HT1080 (cell line): ENCODE data around the gene DIAPH3. TPM values are rescaled to one million over a fixed set of nuclear protein-coding genes. Genes with fewer than 3 reads are reported as not detected.

Source experiments
- DNase-seq: peaks from one replicate; pipeline ENCODE4 v3.0.0-alpha.2; 2015; ENCODE audit warnings: low read depth
- small RNA-seq: library from RNA; depleted of rRNA; stranded (forward); fragments of <200 nt; gene quantifications from one replicate; pipeline ENCODE3, GENCODE V24; 2014
- total RNA-seq: library from RNA; depleted of rRNA; stranded (reverse); fragments of >200 nt; shearing (Covaris generic); gene quantifications from 2 replicates; pipeline ENCODE4 v1.2.3, GENCODE V29; 2014; rRNA removed

DIAPH3 gene
- total RNA-seq, 1 experiment from 2014 or later: 13.1 TPM

DNA sequence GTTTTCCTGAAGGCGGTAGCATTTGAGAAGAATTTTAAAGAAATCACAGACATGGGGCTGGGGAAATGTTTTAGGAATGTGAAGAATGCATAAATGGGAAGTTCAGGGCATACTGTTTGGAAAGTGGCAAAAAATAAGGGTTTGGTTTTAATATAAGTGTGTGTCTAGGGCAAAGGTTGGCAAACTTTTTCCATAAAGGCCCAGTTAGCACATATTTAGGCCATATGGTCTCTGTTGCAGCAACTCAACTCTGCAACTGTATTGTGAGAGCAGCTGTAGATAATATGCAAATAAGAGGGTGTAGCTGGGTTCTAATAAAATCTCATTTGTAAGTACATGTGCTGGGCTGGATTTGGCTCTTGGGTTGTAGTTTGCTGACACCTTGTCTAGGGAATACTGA is 521.9 kb downstream of the DIAPH3 start:
- DNase-seq: no peak

GRCh38 chr13:59641261-59641660 is 522.5 kb downstream of the DIAPH3 start:
- no peak for DNase-seq

- no peak for DNase-seq
Measured at GRCh38 chr13:59638404-59638803, 525.3 kb downstream of the DIAPH3 start.

DNA sequence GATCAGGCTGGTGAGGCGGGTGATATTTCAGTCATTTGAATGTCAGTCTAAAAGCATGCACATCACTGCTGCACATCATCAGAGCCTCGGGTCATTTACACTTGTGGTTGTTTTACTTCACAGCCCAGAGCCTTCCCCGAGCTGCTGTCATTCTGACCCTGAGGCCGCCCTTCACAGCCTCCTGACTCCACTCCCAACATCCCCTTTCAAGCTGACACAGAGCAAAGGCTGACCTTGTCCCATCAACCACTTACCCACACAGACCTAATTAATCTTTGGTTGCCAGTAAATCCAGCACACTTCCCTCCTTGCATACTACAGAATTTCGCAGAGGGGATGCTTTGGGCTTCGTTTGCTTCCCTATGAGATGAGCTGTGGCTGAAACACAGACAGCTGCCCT is 528.1 kb downstream of the DIAPH3 start:
- no peak for DNase-seq

DNA sequence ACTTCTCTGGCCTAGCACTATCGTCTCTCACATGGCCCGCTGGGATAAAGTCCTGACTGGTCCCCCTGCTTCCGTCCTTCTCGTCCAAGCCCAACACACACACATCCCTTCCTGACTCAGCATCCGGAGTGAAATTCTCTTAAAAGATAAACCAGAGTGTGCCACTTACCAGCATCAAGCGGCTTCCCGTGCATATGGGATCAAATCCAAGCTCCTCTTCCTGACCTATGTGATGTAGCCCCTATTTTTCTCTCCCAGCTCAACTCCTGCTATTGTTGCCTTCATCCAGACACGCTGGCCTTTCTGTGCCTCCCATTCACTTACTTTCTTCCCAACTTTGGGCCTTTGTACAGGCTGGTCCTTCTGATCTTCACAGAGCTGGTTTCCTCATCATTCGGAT is 530.4 kb downstream of the DIAPH3 start:
- DNase-seq: peak; percentile 57

DNA sequence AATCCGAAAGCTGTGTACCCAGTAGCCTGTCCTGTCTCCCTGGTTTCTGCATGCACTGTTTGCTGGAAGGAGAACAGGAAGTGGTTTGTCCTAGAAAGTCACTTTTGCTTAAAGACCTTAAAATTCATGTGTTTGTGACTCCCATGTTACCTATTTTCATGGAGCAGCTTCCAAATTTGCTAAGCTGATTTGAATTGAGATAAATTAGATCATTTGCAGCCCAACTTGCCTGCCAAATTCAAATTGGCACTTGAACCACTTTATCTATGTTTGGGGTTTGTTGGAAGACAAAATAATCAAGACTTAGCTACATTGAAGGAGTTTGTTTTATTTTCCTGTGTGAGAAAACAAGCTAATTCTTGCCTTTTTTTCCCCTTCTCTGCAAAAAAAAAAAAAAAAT is 532.5 kb downstream of the DIAPH3 start:
- no peak for DNase-seq

DNA sequence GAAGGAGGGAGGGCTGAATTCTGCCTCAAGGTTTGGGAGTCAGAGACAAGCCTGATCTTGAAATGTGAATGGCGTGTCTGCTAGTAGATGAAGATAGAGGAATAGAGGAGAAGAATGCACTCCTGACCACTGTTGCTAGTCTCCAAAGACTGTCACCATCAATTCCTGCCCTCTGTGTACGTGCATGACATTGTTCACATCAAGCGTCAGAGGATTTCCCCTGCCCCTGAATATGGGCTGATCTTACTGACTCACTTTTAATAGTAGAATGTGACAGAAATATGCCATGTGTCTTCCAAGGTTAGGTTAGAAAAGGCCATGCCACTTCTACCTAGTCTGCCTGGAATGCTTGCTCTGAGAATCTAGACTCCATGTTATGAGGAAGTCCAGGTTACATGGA is 538.6 kb downstream of the DIAPH3 start:
- no peak for DNase-seq

DNA sequence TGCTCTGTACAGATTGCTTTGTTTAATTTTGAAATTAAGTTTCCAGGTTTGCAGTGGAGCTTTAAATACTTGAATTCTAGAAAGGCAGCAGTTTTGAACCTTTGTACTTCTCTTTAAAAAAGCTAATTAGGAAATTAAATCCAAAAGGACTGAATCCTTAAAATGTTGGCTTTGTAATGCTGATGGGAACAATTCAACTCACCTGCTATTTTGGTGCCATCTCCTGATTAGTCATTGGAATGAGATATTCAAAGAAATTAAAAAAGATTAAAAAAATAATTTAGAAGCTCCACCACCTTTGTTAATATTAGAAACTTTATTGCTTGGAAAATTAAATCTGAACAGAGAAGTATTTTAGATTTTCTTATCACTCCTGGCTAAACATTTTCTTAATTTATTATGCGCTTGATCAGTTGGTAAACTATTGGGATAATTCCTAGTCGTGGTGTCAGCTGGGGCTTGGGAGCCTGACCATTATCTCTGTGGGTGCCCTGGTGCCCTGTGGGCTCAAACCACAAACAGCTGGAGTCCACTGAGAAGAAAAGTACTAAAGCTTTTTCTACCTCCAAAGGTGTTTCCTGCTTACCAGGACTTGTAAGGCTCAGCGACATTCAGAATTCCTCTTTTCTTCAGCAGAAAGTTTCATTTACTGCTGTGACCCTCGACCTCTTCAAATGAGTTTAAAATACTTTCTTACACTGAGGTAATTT is 540.4 kb downstream of the DIAPH3 start:
- DNase-seq: no peak

DNA sequence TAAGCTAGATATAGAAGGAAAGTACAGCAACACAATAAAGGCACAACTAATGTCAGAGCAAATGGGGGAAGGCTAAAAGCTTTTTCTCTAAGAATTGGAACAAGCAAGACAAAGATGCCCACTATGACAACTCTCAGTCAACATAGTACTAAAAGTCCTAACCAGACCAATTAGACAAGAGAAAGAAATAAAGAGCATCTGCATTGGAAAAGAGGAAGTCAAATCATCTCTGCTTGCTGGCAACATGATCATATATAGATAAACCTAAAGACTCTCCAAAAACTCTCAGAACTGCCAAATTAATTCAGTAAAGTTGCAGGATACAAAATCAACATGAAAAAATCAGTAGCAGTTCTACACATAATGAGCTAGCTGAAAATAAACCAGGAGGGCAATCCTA is 542.0 kb downstream of the DIAPH3 start:
- DNase-seq: no peak

Small RNAs within 50 kb of the gene (small RNA-seq; reads per million reads assigned to genes)
- not detected for gene RN7SL375P
- gene RNY4P28: not detected

Other genes starting within 250 kb of the DIAPH3 start
- gene TDRD3, start 233.3 kb upstream of the DIAPH3 start, total RNA-seq: 9.0 and 10.7 TPM in 2 replicates